ENCODE data around the gene C5orf52.

GRCh38 chr5:157703736-157704135 lies 32.4 kb downstream of the C5orf52 start:
- no peak for TF ChIP-seq POLR2A (IDR thresholded peaks at IDR 0.05; ENCODE audit: low read length)
- TF ChIP-seq CBX2 (IDR thresholded peaks at IDR 0.05; ENCODE audit: borderline replicate concordance, low read depth): no peak
- no peak for TF ChIP-seq RAD21 (conservative IDR thresholded peaks at IDR 0.05 in 1 of 2, IDR thresholded peaks at IDR 0.05 in 1 of 2)
- no peak for TF ChIP-seq ZSCAN20 (CRISPR knock-in tag; IDR thresholded peaks at IDR 0.05)
- no peak for TF ChIP-seq BHLHE40 (IDR thresholded peaks at IDR 0.05; ENCODE audit: low read depth, low read length)

Data from A549 (cell line).